Activated CD8-positive, alpha-beta memory T cell treated with anti-CD3 and anti-CD28 coated beads for 1 hour (primary cell): Measurements from ENCODE around the gene HOXB6.

ENCODE experiments used
- DNase-seq, 2 donors: peaks; one replicate each; pipeline ENCODE4 v3.0.0-alpha.2; 2020; ENCODE audit warnings: low read depth in 1 of 2; ENCODE audit errors: extremely low read depth in 1 of 2

The HOXB6 gene

DNA sequence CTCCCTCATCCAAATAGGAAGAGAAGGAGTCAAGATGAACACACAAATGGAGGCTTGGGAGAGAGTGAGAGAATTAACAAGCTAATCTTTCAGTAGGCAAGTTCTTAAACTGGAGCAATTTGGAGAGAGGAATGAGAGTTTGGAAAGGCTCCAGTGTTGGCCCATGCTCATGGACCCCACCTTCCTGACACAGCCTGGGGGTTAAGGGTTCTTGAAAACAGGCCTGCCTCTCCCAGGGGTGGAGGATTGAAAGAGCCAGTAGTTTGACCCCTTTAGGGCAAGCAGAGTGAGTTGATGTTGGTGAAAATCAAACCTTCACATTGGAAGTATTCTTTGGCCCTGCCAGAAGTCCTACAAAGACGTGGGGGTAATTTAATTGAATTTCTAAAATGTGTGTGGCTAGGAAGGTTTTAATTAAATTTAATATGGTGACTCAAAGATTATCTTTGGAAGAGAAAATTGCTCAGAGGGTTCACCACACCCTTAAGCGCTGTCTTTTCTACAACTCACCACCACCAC, 20.5 kb downstream of the HOXB6 start:
- no peak for DNase-seq

DNA sequence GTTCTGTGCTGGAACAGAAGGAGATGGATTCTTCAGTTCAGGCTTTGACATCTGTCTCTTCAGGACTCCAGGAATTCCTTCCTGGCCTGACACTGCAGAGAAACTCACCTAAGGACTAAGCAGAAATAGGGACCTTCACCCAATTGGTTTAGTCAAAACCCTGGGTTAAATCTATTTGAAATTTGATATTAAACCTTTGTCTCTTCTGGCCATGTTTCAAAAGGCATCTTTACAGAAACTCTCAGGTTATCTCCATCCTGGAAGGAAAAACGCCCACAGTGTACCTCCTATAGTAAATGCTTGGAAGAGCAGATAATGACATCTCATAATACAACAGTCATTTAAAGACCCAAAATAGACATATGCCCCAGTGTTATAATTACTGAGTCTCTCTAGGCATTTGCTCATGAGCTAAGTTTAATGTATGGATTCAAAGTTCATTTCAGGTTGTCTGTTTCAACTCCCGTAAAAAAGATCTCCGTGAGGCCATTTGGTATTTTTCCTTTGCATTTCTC, 21.0 kb downstream of the HOXB6 start:
- DNase-seq, result no peak

DNA sequence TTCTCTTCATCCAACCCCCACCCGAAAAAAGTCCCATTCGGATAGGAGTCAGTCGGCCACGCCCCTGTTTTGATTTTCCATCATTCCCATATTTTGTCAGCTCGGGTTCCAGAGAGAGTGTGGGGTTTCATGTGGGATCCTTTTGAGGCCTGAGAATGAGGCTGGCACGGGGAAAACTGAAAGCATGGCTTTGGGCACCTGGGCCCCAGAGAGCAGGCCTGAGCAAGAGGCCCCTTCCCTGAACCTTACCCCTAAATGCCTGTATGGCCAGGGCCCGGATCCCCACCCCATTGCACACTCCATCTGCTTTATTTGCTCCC, 22.1 kb downstream of the HOXB6 start:
- no peak for DNase-seq

DNA sequence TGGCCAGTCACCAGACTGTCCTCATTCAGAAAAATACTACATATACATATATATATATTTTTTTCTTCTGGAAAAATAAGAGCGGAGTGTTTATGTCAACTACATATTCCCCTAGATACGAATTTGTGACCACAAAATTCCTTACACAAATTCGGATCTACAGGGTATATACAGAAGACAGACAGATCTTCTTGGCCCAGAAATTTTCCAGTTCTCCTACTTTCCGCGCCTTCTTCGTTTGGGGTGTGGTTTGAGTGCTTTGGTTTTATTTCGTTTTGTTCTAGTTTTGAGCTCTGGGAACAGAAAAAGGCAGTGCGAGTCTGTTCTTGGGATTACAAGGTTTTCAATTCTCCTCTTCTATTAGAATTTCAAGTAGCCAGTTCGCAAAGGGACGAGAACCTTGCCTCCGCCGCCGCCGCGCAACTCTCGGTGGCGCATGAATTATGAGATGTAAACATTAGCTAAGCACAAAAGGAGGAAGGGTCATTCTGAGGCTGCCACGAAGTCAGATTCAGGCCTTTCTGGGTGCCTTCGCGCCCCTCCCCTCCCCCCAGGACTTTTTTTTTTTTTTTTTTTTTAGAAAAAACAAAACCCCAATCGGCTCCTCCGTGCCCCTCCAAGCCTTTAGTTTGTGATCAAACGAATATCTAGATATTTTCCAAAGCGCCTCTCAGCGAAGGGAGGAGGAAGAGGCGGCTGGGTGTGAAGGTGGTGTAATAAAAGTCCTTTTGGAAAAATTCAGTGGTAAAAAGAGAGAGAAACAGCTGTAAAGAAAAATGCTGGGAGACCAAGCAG, 24.8 kb downstream of the HOXB6 start:
- no peak for DNase-seq

DNA sequence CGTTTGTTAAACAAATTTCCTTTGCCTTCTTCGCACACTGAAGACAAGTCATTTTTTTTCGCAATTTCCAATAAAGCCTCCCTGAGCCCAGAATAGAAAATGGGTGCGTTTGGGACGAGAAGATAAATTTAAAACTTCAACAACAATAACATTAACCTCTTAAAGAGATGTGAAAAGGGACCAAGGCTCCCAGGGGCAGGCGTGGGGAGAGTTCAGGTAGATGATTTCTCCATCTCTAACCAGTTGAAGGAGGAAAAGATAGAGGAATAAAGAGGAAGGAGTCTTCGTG, 25.4 kb downstream of the HOXB6 start:
- no peak for DNase-seq

DNA sequence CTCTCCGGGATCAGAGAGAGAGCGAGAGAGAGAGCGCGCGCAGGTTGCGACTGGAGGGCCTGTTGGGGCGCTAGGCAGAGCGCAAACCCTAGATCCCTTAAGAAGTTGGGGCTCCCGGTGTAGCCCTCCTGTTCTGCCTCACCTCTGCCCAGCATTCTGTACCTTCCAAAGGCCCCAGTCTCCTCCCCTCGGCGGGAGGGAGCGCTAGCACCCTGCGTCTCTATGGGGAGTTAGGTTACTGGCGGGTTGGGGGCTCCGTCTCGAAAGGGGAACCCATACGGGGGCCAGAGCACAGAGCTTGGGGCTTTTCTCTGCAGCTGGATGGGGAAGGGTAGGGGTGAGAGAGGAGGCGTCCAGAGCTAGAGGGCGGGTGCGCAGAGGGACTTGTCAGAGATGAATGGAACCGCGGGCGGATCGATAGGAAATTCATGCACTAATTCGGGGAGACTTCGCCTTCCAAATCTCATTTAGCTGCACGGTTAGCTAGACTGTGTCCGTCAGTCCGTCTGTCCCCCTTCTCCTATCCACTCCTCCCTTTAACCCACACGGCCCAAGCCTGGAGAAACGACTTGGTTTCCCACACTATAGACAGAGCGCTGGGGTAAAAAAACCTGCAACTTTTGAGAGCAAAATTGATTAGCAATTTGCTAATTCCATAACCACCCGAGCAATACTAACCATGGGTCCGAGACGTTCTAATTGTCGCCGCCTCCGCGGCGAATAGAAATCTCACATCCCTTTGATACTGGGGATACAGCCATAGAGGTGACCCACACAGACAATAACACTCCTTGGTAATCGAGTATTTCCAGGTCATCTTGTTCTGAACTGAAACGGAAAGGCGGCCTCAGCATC, 25.9 kb downstream of the HOXB6 start:
- DNase-seq, result no peak

DNA sequence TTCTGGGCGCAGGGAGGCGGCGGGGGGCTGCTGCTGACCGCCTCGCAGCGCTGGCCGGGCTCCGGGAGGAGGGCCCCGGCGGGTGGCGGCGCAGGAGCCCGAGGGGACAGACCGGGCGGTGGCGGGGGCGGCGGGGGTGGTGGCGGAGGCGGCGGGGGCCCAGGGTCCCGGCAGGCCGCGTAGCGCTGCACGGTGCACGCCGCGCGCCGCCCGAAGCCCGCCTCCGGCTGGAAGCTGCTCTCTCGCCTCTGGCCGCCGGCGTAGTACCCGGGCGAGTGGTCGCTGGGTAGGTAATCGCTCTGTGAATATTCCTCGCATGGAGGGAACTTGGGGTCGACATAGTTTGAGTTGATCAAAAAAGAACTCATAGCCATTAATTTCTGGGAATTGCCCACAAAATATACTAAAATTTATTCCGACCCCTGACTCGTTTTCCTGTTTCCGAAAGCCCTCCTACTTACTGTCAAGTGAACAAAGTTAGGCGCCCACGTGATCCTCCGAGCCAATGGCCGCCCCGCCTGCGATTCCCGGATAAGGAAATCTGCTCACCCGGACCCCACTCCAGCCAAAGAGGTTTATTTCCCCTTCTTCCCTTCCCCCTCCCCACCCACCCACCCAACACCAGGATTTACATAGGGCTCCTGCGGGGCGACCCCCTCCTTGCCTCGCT, 26.7 kb downstream of the HOXB6 start, which contains the start of gene HOXB4:
HOXB4 (minus strand) TSS at position 405 of the 670 bp plus-strand sequence; CDS start at position 374, 31 bp downstream.
- DNase-seq, result peak in 1 of 2 donors; percentile 51

DNA sequence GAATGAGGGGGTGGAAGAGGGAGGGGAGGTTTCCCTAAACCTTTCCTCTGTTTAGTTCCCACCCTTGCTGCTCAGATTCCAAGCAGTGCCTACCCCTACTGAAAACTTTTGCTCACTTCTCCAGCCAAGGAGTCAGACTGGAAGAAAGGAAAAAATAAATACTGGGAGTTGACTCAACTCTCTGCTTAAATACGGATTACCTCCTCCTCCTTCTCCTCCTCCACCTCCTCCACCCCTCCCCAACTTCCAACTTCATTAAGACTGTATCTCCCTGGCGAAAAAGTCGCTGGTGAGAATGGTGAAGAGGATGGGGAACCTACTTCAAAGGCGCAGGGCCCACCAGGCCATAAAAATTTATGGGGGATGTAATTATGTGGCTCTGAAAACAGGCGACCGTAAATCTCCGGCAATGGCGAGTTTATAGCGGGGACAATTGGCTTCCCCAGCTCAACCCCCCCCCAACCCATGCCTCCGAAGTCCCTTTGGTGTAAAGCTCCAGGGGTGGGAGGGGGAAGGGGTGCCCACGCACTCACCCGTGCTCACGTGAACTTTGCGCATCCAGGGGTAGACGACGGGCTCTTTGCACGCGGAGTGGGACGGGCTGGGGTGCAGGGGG, 27.3 kb downstream of the HOXB6 start:
- DNase-seq, result no peak

DNA sequence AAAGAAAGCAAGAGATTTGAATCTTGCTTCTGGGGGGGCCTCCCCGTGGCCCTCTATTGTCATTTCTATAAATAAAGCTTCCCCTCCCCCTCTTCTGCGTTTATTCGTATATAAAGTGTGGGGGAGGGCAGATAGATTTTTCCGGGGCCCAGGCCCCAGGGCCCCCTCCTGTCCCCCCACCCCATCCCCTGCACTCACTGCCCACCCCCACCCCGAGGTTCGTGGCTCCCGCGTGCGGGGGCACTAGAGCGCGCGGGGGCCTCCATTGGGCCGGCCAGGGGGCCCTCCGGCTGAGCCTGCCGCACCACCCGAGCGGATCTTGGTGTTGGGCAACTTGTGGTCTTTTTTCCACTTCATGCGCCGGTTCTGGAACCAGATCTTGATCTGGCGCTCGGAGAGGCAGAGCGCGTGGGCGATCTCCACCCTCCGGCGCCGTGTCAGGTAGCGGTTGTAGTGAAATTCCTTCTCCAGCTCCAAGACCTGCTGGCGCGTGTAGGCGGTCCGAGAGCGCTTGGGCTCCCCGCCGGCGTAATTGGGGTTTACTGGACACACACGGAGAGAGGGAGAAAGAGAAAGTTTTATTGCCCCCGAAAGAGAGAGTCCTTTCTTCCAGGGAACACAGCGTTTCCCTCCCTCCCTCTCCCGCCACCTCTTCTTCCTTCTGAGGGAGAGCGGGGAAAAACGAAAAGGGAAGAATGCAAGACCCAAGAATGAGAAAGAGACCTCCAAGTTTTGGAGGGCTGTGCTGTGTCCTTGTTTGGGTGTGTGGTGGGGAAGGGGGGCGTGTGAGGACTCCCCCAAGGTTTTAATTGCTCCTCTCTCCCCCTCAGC, 28.1 kb downstream of the HOXB6 start:
- DNase-seq, result no peak

DNA sequence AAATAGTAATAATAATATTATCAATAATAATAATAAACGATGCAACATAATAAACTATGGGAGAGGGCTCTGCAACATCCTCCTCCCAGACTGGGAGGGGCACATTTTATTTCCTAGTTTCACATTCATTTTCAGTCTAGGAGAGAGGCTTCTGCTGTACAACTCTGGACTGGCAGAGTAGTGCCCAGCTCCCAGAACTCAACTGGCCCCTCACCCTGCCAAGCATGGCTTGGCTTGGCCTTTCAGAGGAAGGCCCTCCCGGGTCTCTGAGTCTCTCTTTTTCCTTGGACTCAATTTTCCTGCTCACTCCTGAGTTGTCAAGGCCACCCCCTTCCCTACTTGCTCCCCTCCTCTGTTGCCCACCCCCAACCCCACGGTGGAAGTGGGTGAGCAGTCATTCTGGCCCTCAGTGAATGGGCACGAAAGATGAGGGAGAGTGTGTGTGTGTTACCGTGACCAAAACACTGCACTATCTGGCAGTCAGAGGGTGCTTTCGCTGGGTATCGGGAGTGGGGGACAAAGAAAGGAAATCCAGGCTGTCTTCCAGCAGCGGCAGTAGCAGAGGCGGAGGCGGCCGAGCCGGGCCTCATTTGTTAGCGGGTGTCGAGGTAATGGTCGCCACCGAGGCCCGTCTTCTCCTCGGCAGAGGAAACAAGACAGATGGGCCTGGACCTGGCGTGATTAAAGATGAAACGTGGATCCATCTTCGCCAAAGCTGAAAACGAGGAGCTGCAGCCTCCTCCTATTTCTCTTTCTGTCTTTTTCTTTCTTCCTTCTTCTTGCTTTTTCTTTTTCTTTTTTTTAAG, 28.9 kb downstream of the HOXB6 start:
- no peak for DNase-seq

DNA sequence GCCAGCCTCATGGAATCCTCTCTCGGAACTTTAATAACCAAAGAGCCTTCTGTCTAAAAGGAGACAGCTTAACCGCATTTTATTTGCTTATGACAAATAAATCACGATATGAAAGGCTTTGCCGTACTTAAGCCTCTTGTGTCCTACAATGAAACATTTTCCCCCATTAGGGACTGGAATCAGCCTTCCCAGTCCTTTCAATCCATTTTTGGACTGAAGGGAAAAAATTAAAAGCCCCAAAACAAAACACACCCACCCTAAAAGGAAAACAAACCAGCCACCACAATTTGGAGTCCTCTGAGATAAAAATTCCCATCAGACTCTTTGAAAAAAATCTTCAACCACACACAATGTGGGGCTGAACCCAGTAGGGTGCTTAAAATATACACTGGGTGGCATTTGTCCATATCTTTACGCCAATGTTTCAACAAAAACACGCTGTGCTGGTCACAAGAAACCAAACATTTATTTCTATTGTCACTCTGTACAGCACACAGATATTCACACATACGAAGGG, 29.7 kb downstream of the HOXB6 start:
- no peak for DNase-seq

DNA sequence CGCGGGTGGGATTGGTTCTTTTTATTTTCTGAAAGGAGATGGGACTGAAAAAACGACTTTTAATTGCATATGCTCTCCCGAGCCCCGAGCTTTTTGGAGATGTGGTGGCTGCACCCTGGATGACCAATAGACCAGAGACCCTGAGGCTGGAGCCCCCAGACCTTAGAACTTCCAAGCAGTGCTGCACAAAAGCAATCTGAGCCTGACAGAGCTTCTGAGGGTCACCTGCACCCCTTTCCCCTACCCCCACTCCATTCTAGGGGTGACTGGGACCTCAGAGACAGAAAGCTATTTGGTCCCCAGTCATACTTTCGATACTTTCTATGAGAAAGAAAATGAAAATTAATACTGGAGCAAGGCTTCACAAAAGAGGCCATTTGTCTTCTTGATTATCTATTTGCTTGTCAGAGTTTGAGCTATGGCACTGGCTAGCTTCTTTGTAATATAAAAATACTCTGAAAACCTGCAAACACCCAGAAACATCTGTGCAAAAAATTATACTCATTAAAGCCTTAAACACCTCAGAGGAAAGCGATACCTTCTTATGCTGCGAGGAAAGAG, 30.2 kb downstream of the HOXB6 start:
- DNase-seq, result no peak

DNA sequence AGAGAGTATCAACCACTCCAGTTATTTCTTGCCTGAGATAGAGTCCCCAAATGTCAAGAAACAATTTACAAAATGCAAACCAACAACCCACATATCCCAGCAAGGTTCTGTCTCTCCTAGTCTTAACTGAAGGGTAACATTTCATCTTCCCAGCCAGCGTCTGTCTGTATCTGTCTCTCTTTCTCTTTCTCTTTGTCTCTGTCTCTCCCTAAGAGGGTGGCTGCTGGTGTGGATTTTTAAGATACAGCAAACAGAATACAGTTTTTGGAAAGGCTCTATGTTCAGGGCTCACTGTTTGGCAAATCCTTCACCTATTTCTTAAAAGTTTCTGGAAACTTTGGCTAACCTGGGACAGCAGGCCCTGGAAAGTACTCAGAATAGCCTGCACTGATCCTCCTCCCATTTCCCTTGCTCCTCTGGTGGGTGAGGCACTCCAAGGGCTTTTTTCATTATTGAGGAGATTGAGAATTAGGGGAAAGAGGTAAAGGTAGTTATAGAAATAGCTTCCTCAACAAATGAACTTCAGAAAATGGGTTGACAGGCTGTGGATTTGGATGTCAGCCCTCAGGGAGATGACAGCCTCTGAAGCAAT, 32.9 kb downstream of the HOXB6 start:
- no peak for DNase-seq

DNA sequence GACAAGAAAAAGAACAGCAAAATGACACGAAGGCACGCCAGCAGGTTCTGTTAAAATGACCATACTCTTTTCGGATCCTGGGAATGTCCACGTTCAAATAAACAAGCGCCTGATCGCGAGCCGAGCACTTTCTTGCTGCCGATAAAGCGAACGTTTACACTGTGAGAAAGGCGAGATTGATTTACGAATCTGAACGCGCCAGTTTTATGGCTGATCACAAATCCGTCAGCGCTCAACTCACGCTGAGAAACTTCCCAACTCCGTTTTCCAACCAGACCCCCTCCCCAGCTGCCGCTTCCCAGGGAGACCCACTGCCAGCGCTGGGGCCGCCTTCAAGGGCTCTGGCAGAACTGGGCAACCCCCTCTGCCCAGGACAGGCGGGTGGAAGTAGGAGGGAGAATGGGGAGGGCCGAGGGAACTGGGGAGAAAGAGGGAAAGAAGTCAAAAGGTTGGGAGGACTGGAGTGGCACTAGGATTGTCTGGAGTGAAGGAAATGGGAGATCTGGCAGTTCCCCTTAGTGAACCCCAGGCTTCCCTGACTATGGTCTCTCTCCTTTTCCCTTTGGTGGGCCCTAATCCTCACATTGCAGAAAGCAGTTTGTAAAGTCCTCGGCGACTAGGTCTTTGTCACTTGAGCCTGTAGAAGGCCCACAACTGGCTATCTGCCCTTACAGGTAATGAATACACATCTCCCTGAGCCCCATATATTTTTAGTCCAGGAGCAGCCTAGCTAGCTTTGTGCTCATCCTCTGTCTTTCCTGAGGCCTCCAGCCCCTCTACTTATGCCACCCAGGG, 33.6 kb downstream of the HOXB6 start:
- DNase-seq, result no peak

DNA sequence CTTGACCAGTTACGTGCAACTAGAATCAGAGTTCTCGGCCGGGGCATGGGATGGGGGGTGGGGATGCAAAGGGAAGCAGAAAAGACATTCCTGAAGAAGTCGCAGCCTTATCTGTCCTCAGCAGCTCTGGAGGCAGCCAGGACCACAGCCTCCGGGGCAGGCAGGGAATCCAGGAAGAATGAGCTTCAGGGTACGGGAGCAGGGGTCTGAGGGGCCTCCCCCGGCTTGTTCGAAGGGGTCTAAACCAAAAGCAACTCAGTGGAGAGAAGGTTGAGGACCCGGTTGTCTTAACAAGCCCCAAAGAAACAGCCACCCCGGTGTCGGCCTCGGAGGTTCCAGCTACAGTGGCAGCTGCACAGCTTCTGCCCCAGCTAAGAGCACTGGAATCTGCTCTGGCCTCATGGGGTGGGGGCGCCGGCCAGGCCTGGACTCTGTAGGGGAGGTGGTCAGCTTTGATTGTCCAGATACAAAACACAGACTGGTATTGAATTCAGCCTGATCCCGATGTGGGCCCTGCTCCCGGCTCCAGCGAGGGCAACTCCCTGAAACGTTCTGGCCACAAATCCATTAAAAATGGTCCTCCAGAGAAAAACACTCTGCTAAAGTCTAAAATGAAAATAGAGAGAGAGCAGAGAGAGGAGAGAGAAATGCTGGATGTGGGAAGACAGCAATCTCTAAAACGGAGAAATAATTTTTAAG, 34.3 kb downstream of the HOXB6 start:
- no peak for DNase-seq

DNA sequence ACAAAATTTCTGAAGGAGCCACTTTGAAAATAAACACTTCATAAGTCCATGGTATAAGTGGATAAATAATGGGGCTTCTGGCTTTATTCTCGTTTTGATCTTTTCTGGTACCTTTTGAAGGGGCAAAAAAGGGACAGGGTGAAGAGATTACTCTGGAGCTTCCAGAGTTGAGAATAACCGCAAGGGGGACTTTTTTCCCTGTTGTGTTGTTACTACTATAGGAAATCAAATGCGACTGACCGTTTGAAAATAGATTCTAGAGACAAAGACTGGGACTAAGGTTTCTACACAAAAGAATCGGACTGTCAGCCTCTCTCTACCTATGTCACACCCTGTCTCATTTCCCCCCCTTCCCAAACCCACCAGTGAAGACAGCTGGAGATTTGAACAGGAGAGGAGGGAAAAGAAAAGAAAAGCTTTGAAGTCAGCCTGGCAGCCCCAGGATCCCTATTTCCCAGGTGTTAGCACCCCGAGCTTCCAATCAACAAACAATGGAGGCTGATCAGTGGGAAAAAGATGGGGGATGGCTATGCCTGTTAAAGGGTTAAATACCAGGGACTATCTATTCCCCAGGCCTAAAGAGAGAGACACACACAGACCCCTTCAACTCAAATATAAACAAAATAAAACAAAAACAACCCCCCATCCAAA, 35.0 kb downstream of the HOXB6 start:
- DNase-seq, result no peak

DNA sequence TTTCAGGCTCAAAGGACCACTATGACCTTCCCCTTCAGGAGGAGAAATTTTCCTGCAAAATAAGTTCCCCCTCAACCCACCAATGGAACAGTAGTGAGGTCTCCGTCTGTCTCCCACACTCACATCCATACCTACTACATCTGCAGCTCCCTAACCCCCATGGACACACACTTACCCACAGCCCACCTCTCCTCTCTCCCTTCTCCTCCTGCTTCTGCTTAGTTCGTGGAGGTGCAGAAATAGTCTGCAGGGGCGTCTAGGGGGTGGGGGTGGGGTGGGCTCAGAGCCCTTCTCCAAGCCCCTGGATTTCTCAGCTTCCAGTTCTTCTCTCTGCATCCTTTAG, 35.6 kb downstream of the HOXB6 start:
- no peak for DNase-seq
